Kidney epithelial cell (primary cell): Measurements from ENCODE around the gene LRRC15. TPM values are rescaled to one million over a fixed set of nuclear protein-coding genes. Genes with fewer than 3 reads are reported as not detected.

Experiments used
- DNase-seq: peaks from one replicate; pipeline ENCODE4 v3.0.0-alpha.2; 2010; ENCODE audit warnings: low read depth
- H3K27me3 ChIP-seq: 2 replicates; pipeline ENCODE4 v1.6.0; 2011; ENCODE audit warnings: low read length; ENCODE audit not compliant: control insufficient read depth, insufficient read depth
- H3K36me3 ChIP-seq: 2 replicates; pipeline ENCODE4 v1.5.1; 2011; ENCODE audit warnings: low read length; ENCODE audit not compliant: control insufficient read depth, insufficient read depth
- H3K4me3 ChIP-seq: 2 replicates; pipeline ENCODE4 v1.5.1; 2011; ENCODE audit warnings: low read depth, mild to moderate bottlenecking, control low read depth, low read length
- total RNA-seq: library from RNA; depleted of rRNA; stranded (reverse); fragments of >200 nt; gene quantifications from 2 replicates; pipeline ENCODE4 v1.2.3, GENCODE V29; 2015
- TF ChIP-seq, protein P1 (sequence below): IDR thresholded peaks from 2 replicates; pipeline ENCODE4 v1.5.1; 2011; ENCODE audit warnings: mild to moderate bottlenecking, moderate library complexity, low read length, control low read depth, inconsistent platforms; ENCODE audit not compliant: insufficient read depth, poor library complexity, severe bottlenecking

The LRRC15 gene
- total RNA-seq, 1 donor from 2014 or later = not detected

DNA sequence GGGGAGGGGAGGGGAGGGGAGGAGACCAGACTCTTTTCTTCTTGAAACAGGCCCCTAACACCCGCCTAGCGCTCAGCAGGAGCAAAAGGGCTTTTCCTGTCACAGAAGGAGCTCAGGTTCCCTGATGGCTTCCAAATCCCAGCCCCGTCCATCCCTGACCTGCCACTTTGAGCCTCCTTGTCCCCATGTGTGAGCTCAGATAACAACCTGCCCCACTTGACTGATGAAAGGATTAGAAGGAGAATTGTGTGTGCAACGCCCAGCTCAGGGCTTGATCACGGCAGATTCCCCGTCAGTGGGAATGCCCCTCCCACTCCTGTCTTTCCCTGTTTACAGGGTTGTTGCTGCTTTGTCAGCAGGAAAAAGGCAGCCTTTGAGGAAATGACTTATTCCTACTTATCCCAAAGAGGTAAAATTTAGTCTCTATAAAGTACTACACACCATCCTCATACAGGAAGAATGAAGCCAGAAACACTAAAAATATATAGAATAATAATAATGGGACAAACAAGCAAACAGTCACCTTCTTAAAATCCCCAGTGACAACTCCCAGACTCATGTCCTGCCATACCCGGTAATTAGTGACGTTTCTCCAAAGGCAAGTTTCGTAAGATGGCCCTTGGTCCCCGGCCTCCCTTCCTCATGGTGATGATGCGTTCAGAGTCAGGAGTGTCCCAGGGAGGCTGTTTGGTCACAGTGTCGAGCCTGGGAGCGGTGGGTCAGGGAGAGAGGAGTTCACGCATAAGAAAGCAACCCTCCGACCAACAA, 6.1 kb upstream of the LRRC15 start:
- TF ChIP-seq, protein P1, sequence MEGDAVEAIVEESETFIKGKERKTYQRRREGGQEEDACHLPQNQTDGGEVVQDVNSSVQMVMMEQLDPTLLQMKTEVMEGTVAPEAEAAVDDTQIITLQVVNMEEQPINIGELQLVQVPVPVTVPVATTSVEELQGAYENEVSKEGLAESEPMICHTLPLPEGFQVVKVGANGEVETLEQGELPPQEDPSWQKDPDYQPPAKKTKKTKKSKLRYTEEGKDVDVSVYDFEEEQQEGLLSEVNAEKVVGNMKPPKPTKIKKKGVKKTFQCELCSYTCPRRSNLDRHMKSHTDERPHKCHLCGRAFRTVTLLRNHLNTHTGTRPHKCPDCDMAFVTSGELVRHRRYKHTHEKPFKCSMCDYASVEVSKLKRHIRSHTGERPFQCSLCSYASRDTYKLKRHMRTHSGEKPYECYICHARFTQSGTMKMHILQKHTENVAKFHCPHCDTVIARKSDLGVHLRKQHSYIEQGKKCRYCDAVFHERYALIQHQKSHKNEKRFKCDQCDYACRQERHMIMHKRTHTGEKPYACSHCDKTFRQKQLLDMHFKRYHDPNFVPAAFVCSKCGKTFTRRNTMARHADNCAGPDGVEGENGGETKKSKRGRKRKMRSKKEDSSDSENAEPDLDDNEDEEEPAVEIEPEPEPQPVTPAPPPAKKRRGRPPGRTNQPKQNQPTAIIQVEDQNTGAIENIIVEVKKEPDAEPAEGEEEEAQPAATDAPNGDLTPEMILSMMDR = no peak
- H3K36me3 ChIP-seq = no peaks in the 10 kb centered on the region
- no peak overlapping the region for H3K4me3 ChIP-seq
- peaks cover 15% of the 10 kb centered on the region for H3K27me3 ChIP-seq
- DNase-seq = no peak

DNA sequence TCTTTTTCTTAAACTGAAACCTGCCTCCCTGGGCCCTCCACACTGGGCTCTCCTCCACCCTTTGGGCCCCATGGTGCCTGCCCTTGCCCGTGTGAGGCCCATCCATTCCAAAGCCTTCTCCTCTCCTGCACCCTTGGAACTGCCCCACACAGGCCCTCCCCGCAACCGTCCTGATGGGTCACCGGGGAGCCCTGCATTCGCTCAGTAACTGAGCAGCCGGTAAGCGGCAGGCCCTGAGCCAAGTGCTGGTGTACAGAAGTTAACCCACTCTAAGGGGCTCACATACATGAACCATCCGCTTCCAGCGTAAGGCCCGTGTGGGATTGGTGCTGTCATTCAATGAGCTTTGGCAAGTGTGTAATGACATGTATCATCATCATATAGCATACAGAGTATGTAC, 5.4 kb upstream of the LRRC15 start:
- H3K4me3 ChIP-seq = no peak overlapping the region
- TF ChIP-seq, protein P1 = no peak
- H3K36me3 ChIP-seq = no peaks in the 10 kb centered on the region
- peaks cover 18% of the 10 kb centered on the region for H3K27me3 ChIP-seq
- DNase-seq = no peak

DNA sequence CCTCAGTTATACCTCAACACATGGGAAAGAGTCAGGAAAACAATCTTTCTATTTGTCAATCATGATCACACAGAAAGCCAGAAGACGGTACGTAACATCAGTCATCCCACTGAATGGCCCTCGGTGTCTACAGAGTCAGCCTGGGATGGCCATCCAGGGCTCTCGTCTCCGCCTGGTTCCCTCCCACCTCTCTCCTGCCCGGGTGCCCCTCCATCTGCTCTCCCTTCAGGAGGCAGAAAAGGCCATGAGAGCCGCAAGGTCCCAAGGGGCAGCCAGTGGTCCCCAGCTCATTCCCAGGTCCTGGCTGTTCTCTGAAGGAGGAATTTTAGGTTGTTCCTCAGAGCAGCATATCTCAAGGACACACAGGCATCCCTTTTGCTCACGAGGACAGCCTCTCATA, 4.4 kb upstream of the LRRC15 start:
- H3K36me3 ChIP-seq = no peaks in the 10 kb centered on the region

DNA sequence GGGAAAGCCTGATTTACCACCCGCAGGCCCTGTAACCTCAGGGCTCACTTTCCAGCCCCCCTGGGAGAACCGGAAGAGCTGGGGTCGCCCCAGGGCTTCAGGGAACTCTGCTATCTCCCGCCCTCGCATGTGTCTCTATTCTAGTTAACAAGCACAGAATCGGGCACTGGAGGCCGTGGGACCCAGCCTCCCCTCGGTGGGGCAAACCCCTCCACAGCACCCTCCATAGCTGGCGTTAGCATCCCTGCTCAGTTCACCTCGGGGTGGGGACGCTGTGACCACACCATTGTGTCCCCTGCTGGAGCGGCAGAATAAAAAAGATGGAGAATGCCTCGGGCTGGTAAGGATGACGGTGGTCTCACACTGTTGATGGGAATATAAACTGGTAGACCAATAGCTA, 3.5 kb upstream of the LRRC15 start:
- Histone ChIP-seq H3K36me3 (no peaks in the 10 kb centered on the region), H3K27me3 (peaks cover 32% of the 10 kb centered on the region), H3K4me3 (no peak overlapping the region)
- TF ChIP-seq, protein P1 = no peak
- no peak for DNase-seq

More for the DNA sequence above, 4.4 kb upstream of the LRRC15 start:
- DNase-seq = no peak
- peaks cover 24% of the 10 kb centered on the region for H3K27me3 ChIP-seq
- TF ChIP-seq, protein P1 = no peak
- H3K4me3 ChIP-seq = no peak overlapping the region

DNA sequence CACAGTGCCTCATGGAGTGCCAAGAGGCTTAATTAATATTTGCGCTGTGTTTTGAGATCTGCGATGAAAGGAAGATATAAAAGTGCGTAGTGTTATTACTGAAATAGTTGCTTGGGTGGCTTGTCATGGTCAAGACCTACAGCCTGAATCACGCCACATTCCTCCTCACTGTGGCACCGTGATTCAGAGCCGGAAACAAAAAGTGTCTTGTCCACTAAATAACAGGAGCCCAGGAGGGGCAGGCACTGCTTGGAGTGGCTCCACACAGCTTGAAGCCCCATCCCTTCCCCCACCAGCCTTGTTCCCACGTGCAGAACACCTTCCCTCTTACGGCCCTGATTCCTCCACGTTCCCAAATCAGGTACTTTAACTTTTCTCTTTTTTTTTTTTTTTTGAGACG, 1.2 kb upstream of the LRRC15 start:
- Histone ChIP-seq H3K4me3 (no peak overlapping the region), H3K36me3 (no peaks in the 10 kb centered on the region), H3K27me3 (peaks cover 29% of the 10 kb centered on the region)
- TF ChIP-seq, protein P1 = no peak
- no peak for DNase-seq

DNA sequence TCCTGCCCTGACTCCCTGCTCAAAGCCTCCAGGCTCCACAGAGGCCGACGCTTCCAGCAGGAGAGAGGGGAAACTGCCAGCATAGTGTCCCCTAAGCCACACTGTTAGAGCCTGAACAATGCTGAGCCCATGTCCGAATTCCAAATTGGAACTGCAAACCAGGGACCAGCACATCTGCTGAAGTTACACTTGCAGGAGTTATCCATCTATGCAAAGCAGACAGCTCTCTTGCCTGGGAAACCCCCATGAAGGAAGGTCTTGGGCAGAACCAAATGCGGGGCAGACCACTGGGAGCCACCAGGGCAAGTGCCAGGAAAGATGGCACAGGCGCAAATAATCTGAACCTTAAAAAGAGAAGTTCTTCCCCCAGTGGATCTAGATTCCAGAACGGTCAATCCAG, 625 bp downstream of the LRRC15 start:
- DNase-seq = no peak
- TF ChIP-seq, protein P1 = no peak
- H3K27me3 ChIP-seq = peaks cover 26% of the 10 kb centered on the region

More for the DNA sequence above, 625 bp downstream of the LRRC15 start:
- Histone ChIP-seq H3K4me3 (no peak overlapping the region), H3K36me3 (no peaks in the 10 kb centered on the region)
